Panc1 (cell line): ENCODE results near the gene MPLKIP. TPM values are rescaled to one million over a fixed set of nuclear protein-coding genes. Genes with fewer than 3 reads are reported as not detected.
"Not testable (repeated sequence)": the region's sequence is repeated elsewhere in the genome, so short reads cannot be mapped to it uniquely, and the experiment has no call there.

Experiments used
- ATAC-seq: fragments of 200-7000 bp; cut with Tn5 transposase; 2 replicates; pipeline ENCODE4 v1.9.1; 2020; ENCODE audit warnings: mild to moderate bottlenecking, moderate library complexity
- BruUV-seq: library from RNA; stranded (reverse); fragments of 400-500 nt; replicated peaks from 2 replicates; lab custom pipeline; 2021; lab: Mats Ljungman, UMichigan
- CTCF ChIA-PET: fragments of 300-600 bp; sonication (Branson Sonifier 250); formaldehyde crosslinking; loops from one replicate; lab custom pipeline; 2022; ENCODE audit warnings: antibody characterized with exemption; lab: Charles Lee
- POLR2A ChIA-PET: fragments of 300-600 bp; sonication (Branson Sonifier 250); formaldehyde crosslinking; loops from one replicate; lab custom pipeline; 2022; ENCODE audit warnings: antibody characterized with exemption; lab: Charles Lee
- DNase-seq: peaks from one replicate; pipeline ENCODE4 v3.0.0-alpha.2; 2010; ENCODE audit warnings: low read depth, low spot score
- H3K27ac ChIP-seq: 2 replicates; pipeline ENCODE4 v1.5.1; 2011; ENCODE audit warnings: mild to moderate bottlenecking, low read length, inconsistent platforms
- H3K27me3 ChIP-seq: fragments of 200-500 bp; sonication (Bioruptor generic); 2 replicates; pipeline ENCODE4 v1.6.0; 2014; ENCODE audit warnings: low read length, inconsistent platforms; ENCODE audit not compliant: control insufficient read depth, insufficient read depth
- H3K36me3 ChIP-seq: fragments of 200-500 bp; sonication (Bioruptor generic); 2 replicates; pipeline ENCODE4 v1.5.1; 2014; ENCODE audit warnings: inconsistent platforms, mild to moderate bottlenecking, low read length, moderate library complexity; ENCODE audit not compliant: control insufficient read depth, insufficient read depth
- H3K4me1 ChIP-seq: 2 replicates; pipeline ENCODE4 v1.5.1; 2011; ENCODE audit warnings: inconsistent platforms, mild to moderate bottlenecking, low read length, moderate library complexity; ENCODE audit not compliant: control insufficient read depth, insufficient read depth
- H3K4me3 ChIP-seq, 2 experiments: 2 replicates each; pipeline ENCODE4 v1.5.1; 2011 to 2012; ENCODE audit warnings: low read depth in 2 of 2, low read length in 2 of 2, mild to moderate bottlenecking in 2 of 2, inconsistent platforms in 1 of 2, moderate library complexity in 1 of 2
- H3K9me3 ChIP-seq: fragments of 200-500 bp; sonication (Bioruptor generic); 2 replicates; pipeline ENCODE4 v1.5.1; 2014; ENCODE audit warnings: low read depth, mild to moderate bottlenecking, inconsistent platforms, low read length, moderate library complexity; ENCODE audit not compliant: control insufficient read depth, insufficient read depth
- POLR2AphosphoS5 ChIP-seq: IDR thresholded peaks from 2 replicates; pipeline ENCODE4 v1.6.1; 2012; ENCODE audit warnings: mild to moderate bottlenecking, low read depth, low read length, moderate library complexity
- REST ChIP-seq, 2 experiments: IDR thresholded peaks; 2 replicates each; pipeline ENCODE4 v1.6.1; 2011 to 2012; ENCODE audit warnings: low read depth in 2 of 2, control low read depth in 1 of 2, low read length in 1 of 2, mild to moderate bottlenecking in 1 of 2, moderate library complexity in 1 of 2; ENCODE audit not compliant: insufficient read depth in 1 of 2
- SIN3A ChIP-seq: IDR thresholded peaks from 2 replicates; pipeline ENCODE4 v1.6.1; 2012; ENCODE audit warnings: low read depth, mild to moderate bottlenecking, low read length, moderate library complexity, borderline replicate concordance; ENCODE audit not compliant: insufficient read depth
- TCF7L2 ChIP-seq: IDR thresholded peaks from 2 replicates; pipeline ENCODE4 v1.6.1; 2011; ENCODE audit warnings: mild to moderate bottlenecking, low read depth, low read length, inconsistent platforms
- in situ Hi-C: cut with HindIII; loops from 2 replicates; pipeline ENCODE4 v1.10.0; 2016; ENCODE audit warnings: low sequenced_read_pairs, low pct_unique_long_range_greater_than_20kb
- intact Hi-C: fragments of 100-400 bp; cut with micrococcal nuclease; formaldehyde crosslinking; loops from one replicate; pipeline ENCODE4 v1.10.0; 2022; ENCODE audit not compliant: unreplicated experiment
- total RNA-seq: library from RNA; stranded (reverse); gene quantifications from one replicate; pipeline ENCODE4 v1.2.1, GENCODE V29; 2021; ENCODE audit not compliant: unreplicated experiment
- TF ChIP-seq, protein P1 (sequence below): fragments of 450-650 bp; IDR thresholded peaks from 2 replicates; pipeline ENCODE4 v1.5.1; 2017; ENCODE audit warnings: mild to moderate bottlenecking

The MPLKIP gene
- total RNA-seq, 1 experiment from 2014 or later, result 42.6 TPM

DNA sequence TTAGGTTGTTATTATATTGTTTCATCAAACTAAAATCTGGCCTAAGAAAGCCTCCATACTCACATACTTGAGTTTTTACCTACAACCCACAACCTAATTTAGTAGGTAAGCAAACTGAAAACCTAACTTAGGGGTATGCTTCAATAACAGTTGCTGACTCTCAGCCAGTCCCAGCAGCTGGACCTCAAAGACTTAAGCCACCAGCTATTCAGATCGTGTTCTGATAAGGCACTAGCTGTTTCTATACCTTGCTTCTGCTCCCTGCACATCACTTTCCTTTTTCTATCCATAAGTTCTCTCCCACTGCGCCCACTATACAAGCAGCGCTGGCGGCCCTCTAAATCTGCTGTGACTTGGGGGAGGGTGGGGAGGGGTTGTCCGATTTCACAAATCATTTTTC is 42.6 kb upstream of the MPLKIP start:
- H3K4me3 ChIP-seq, result no peak overlapping the region
- CTCF ChIA-PET, result no interaction called here
- TF ChIP-seq POLR2AphosphoS5, result no peak
- no peak for TF ChIP-seq TCF7L2
- TF ChIP-seq, protein P1, sequence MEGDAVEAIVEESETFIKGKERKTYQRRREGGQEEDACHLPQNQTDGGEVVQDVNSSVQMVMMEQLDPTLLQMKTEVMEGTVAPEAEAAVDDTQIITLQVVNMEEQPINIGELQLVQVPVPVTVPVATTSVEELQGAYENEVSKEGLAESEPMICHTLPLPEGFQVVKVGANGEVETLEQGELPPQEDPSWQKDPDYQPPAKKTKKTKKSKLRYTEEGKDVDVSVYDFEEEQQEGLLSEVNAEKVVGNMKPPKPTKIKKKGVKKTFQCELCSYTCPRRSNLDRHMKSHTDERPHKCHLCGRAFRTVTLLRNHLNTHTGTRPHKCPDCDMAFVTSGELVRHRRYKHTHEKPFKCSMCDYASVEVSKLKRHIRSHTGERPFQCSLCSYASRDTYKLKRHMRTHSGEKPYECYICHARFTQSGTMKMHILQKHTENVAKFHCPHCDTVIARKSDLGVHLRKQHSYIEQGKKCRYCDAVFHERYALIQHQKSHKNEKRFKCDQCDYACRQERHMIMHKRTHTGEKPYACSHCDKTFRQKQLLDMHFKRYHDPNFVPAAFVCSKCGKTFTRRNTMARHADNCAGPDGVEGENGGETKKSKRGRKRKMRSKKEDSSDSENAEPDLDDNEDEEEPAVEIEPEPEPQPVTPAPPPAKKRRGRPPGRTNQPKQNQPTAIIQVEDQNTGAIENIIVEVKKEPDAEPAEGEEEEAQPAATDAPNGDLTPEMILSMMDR, result no peak
- no peak for TF ChIP-seq SIN3A
- TF ChIP-seq REST (IDR thresholded peaks at IDR 0.05; ENCODE audit: insufficient read depth in 1 of 2, low read depth in 2 of 2, low read length in 1 of 2), result no peak
- H3K27me3 ChIP-seq, result no peaks in the 10 kb centered on the region
- H3K27ac ChIP-seq, result no peak overlapping the region
- no TSS peak for BruUV-seq
- POLR2A ChIA-PET, result interaction anchor here (0.7 kb wide), 1 partner anchor 79 kb away, joined by 4 read pairs; no protein-coding TSS in a partner anchor
- ATAC-seq (no peak), DNase-seq (no peak)
- no peaks in the 10 kb centered on the region for H3K36me3 ChIP-seq
- intact Hi-C loops (no loop called here), in situ Hi-C loops (no loop called here)
- no peaks in the 10 kb centered on the region for H3K9me3 ChIP-seq
- no peaks in the 10 kb centered on the region for H3K4me1 ChIP-seq

DNA sequence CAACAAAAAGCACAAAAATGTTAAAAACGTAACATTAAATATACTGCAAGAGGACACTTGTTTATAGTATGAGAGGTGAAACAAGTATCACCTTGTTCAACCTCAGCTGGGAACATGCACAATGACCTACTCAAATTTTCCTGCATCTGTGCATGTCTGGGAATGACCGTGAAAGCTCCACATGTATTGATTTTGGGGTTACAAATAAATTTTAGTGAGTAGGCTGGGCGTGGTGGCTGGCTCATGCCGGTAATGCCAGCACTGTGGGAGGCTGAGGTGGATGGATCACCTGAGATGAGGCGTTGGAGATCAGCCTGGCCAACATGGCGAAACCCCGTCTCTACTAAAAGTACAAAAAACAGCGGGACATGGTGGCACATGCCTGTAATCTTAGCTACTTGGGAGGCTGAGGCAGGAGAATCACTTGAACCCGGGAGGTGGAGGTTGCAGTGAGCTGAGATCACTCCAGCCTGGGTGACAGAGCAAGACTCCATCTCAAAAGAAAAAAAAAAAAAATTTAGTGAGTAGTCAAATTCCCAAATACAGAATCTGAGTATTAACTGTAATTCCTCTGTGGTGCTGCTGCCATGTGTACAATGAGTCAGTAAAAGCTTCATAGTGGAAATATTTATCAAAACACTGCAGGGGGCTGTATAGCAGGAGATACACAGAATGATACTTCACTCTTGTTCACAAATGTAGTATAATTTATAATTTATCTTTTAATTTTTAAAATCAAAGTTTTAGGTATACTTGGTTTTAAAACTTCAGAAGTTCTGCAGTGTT is 41.5 kb upstream of the MPLKIP start:
- in situ Hi-C loops, result no loop called here
- no peaks in the 10 kb centered on the region for H3K9me3 ChIP-seq
- intact Hi-C loops, result no loop called here
- no TSS peak for BruUV-seq
- ChIA-PET CTCF (interaction anchor here (0.7 kb wide), 1 partner anchor 23 kb away, joined by 3 read pairs; no protein-coding TSS in a partner anchor), POLR2A (no interaction called here)
- DNase-seq, result no peak
- no peak overlapping the region for H3K4me3 ChIP-seq
- no peak for ATAC-seq
- no peaks in the 10 kb centered on the region for H3K27me3 ChIP-seq
- no peak overlapping the region for H3K27ac ChIP-seq
- no peaks in the 10 kb centered on the region for H3K4me1 ChIP-seq
- H3K36me3 ChIP-seq, result no peaks in the 10 kb centered on the region
- TF ChIP-seq POLR2AphosphoS5 (no peak), SIN3A (no peak), REST (IDR thresholded peaks at IDR 0.05; ENCODE audit: insufficient read depth in 1 of 2, low read depth in 2 of 2, low read length in 1 of 2) (no peak), TCF7L2 (no peak)
- TF ChIP-seq, protein P1, result no peak

DNA sequence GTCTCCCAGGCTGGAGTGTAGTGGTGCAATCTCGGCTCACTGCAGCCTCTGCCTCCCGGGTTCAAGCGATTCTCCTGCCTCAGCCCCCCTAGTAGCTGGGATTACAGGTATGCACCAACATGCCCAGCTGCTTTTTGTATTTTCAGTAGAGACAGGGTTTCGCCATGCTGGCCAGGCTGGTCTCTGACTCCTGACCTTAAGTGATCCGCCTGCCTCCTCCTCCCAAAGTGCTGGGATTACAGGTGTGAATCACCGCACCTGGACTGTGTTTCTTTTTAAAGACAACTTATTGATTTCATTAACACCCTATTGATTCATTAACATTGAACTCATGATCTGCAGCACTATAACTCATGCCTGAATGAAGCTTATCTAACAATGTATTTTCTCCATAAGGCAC is 40.8 kb upstream of the MPLKIP start:
- CTCF ChIA-PET, POLR2A ChIA-PET, H3K9me3 ChIP-seq, BruUV-seq, H3K36me3 ChIP-seq, H3K27me3 ChIP-seq, H3K4me3 ChIP-seq, H3K27ac ChIP-seq, in situ Hi-C loops, ATAC-seq, DNase-seq, intact Hi-C loops, H3K4me1 ChIP-seq: not testable (repeated sequence)
